AG09309 (cell line): ENCODE data around the gene PCMT1.
"Not testable (repeated sequence)": the region's sequence is repeated elsewhere in the genome, so short reads cannot be mapped to it uniquely, and the experiment has no call there.

Experiments
- DNase-seq: peaks from one replicate; pipeline ENCODE4 v3.0.0-alpha.2; 2010; ENCODE audit warnings: low read depth
- H3K4me3 ChIP-seq: 2 replicates; pipeline ENCODE4 v1.5.1; 2011; ENCODE audit warnings: mild to moderate bottlenecking, low read depth, low read length, moderate library complexity; ENCODE audit not compliant: control insufficient read depth
- TF ChIP-seq, protein P1 (sequence below): IDR thresholded peaks from 2 replicates; pipeline ENCODE4 v1.5.1; 2011; ENCODE audit warnings: mild to moderate bottlenecking, low read depth, low read length, inconsistent platforms; ENCODE audit not compliant: insufficient read depth, control insufficient read depth; ENCODE audit errors: missing control alignments

The PCMT1 gene

DNA sequence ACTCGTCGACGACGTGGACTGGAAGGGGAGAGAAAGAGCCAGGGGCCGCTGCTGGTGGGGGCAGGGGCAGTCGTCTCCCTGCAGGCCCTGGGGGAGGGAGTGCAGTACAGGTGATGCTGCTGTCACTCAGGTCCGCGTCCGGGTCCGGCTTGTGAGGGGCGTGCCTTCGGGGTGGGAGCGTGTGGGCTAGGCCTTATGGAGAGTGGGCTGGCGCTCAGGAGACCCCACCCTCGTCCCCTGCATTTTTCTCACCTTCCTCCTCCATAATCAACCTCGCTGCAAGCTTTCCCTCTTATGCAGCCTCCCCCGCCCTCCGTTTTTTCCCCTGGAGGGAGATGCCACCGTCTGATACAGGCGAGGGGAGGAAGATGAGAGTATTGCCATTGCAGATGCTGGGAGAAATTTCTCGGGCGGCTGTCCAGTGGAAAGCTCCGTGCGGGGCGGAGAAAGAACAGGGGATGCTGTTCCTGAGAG lies 632 bp downstream of the PCMT1 start:
- no peak for DNase-seq
- peak overlapping the region; percentile 99 for H3K4me3 ChIP-seq
- TF ChIP-seq, protein P1, sequence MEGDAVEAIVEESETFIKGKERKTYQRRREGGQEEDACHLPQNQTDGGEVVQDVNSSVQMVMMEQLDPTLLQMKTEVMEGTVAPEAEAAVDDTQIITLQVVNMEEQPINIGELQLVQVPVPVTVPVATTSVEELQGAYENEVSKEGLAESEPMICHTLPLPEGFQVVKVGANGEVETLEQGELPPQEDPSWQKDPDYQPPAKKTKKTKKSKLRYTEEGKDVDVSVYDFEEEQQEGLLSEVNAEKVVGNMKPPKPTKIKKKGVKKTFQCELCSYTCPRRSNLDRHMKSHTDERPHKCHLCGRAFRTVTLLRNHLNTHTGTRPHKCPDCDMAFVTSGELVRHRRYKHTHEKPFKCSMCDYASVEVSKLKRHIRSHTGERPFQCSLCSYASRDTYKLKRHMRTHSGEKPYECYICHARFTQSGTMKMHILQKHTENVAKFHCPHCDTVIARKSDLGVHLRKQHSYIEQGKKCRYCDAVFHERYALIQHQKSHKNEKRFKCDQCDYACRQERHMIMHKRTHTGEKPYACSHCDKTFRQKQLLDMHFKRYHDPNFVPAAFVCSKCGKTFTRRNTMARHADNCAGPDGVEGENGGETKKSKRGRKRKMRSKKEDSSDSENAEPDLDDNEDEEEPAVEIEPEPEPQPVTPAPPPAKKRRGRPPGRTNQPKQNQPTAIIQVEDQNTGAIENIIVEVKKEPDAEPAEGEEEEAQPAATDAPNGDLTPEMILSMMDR, result no peak

DNA sequence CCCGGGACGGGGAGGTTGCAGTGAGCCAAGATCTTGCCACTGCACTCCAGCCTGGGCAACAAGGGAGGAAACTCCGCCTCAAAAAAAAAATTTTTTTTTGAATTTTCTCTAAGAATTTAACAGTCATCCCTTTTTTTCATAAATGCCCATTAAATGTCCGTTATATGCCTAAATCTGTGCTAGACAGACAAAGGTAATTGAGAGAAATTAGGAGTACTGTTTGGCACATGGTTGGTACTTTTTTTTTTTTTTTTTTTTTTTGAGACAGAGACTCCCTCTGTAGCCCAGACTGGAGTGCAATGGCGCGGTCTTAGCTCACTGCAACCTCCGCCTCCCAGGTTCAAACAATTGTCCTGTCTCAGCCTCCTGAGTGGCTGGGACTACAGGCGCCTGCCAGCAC lies 1.7 kb downstream of the PCMT1 start:
- no peak overlapping the region; the same call in 1 of the 2 replicates for H3K4me3 ChIP-seq

DNA sequence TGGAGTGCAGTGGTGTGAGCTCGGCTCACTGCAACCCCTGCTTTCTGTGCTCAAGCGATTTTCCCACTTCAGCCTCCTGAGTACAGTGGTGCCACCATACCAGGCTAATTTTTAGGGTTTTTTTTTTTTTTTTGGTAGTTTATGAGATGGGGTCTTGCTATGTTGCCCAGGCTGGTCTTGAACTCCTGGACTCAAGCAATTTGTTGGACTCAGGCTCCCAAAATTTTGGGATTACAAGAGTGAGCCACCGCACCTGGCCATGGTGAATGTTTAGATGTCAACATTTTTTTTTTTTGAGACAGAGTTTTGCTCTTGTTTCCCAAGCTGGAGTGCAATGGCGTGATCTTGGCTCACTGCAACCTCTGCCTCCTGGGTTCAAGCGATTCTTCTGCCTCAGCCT lies 2.4 kb downstream of the PCMT1 start:
- DNase-seq, H3K4me3 ChIP-seq: not testable (repeated sequence)

More for the DNA sequence above, 1.7 kb downstream of the PCMT1 start:
- no peak for DNase-seq
- TF ChIP-seq, protein P1, result no peak

DNA sequence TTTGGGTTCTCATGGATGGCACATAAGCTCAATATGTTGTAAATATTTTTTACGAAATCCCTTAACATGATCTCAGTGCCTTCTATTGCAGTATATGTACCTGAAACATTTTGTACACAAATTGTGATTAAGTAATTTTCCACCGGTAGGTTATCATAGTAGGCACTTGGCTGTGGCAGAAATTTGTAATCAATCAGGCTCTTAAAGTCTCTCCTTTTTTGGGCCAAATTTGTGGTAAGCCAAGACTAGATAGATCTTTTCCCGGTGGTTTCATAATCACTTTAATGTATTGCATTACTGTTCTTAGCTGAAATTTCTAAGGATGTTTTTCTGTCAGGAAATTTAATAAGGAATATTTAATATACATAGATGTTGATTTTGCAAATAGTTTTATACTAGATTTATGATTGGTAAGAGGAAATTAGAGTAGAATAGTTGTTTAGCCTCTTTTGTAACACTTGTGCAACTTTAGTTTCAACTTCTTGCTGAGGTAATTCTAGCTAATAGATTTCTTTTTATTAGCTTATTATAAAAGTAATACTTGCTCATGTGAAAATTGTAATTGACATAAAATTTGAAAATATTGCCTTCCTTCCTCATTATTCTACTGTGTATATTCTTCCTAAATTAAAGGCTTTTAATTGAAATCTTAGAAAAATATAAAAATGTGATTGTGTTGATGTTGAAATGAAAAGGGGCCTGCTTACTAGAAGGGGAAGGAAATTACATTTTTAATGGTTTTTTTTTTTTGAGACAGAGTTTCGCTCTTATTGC lies 3.2 kb downstream of the PCMT1 start:
- TF ChIP-seq, protein P1, result no peak
- DNase-seq, result no peak
- H3K4me3 ChIP-seq, result no peak overlapping the region

DNA sequence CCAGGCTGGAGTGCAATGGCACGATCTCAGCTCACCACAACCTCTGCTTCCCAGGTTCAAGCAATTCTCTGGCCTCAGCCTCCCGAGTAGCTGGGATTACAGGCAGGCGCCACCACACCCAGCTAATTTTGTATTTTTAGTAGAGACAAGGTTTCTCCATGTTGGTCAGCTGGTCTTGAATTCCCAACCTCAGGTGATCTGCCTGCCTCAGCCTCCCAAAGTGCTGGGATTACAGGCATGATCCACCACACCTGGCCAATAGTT lies 3.8 kb downstream of the PCMT1 start:
- not testable (repeated sequence) for H3K4me3 ChIP-seq, DNase-seq

DNA sequence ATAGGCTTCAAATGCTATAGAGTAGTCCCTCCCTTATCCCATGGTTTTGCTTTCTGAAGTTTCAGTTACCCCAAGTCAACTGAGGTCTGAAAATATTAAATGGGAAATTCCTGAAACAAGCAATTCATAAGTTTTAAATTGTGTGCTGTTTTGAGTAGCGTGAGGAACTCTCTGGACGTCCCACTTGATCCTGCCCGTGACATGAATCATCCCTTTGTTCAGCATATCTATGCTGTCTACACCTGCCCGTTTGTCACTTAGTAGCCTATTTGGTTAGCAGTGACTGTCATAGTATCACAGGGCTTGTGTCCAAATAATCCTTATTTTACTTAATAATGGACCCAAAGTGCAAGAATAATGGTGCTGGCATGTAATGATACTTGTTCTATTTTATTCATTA lies 5.0 kb downstream of the PCMT1 start:
- TF ChIP-seq, protein P1, result no peak
- H3K4me3 ChIP-seq, result no peak overlapping the region
- no peak for DNase-seq

DNA sequence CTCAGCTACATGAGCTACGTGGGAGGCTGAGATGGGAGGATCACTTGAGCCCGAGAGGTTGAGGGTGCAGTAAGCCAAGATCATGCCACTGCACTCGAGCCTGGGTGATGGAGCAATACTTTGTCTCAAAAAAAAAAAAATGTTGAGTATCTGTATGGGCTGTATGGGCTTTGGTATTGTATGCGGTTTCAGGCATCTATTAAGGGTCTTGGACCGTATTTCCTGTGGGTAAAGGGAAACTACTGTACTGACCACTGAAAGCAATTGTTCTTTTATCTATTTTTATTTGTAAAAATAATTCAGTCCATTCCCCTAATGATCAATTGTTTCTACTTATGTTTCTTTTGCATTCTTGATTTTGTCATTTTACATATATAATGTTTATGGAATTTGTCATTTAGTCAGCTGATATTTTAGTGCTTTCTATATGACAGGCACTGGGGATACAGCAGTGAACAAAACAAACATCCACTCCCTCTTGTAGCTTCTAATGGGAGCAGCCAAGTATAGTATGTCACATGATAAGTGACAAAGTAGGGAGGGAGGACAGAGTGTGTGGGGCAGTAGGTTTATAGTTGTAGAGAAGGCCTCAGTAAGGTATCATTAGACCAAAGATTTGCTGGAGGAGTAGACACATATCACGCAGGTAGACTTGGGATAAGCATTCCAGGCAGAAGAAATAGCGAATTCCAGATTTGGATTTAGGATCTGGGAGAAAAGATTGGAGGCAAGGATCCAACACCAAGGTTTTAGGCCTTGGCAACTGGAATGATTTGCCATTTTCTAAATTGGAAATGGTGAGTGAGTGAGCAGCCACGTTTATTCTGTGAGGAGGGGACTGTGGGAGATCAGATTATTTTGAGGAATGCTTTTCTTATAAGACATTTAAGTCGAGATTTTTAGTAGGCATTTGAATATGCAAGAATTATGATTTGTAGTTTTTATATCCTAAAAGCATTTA lies 6.0 kb downstream of the PCMT1 start:
- DNase-seq, result no peak
- TF ChIP-seq, protein P1, result no peak
- H3K4me3 ChIP-seq, result no peak overlapping the region
